Neural progenitor cell (in vitro differentiated cells): ENCODE results near the gene IL16. TPM values are rescaled to one million over a fixed set of nuclear protein-coding genes. Genes with fewer than 3 reads are reported as not detected.

ENCODE experiments used
- DNase-seq: peaks from one replicate; pipeline ENCODE4 v3.0.0-alpha.2; 2016; ENCODE audit warnings: low spot score
- H2AFZ ChIP-seq: fragments of 200-600 bp; sonication (generic); replicated peaks from 2 replicates; pipeline ENCODE4 v1.6.1; 2016; ENCODE audit warnings: antibody characterized with exemption
- H3F3A ChIP-seq: fragments of 200-600 bp; sonication (generic); 2 replicates; pipeline ENCODE4 v1.6.1; 2016; ENCODE audit warnings: antibody characterized with exemption, low read depth
- H3K27ac ChIP-seq: fragments of 200-600 bp; sonication (generic); 2 replicates; pipeline ENCODE4 v1.5.1; 2016; ENCODE audit warnings: mild to moderate bottlenecking
- H3K27me3 ChIP-seq: fragments of 200-600 bp; sonication (generic); 2 replicates; pipeline ENCODE4 v1.6.1; 2016; ENCODE audit warnings: mild to moderate bottlenecking, moderate library complexity
- H3K36me3 ChIP-seq: fragments of 200-600 bp; sonication (generic); 2 replicates; pipeline ENCODE4 v1.5.1; 2016
- H3K4me1 ChIP-seq: fragments of 200-600 bp; sonication (generic); 2 replicates; pipeline ENCODE4 v1.6.1; 2016; ENCODE audit warnings: mixed run types
- H3K4me2 ChIP-seq: fragments of 200-600 bp; sonication (generic); 2 replicates; pipeline ENCODE4 v1.6.1; 2016
- H3K4me3 ChIP-seq: fragments of 200-600 bp; sonication (generic); 2 replicates; pipeline ENCODE4 v1.5.1; 2016
- H3K79me2 ChIP-seq: fragments of 200-600 bp; sonication (generic); 2 replicates; pipeline ENCODE4 v1.6.1; 2016; ENCODE audit warnings: low read depth
- H3K9ac ChIP-seq: fragments of 200-600 bp; sonication (generic); 2 replicates; pipeline ENCODE4 v1.6.1; 2016
- H3K9me3 ChIP-seq: fragments of 200-600 bp; sonication (generic); 2 replicates; pipeline ENCODE4 v1.5.1; 2016; ENCODE audit warnings: low read depth
- H4K20me1 ChIP-seq: fragments of 200-600 bp; sonication (generic); 2 replicates; pipeline ENCODE4 v1.6.1; 2016; ENCODE audit warnings: low read depth
- H3K27ac Mint-ChIP-seq: 3 replicates; pipeline ENCODE4 v1.8.0; 2021; ENCODE audit warnings: mixed read lengths
- H3K27me3 Mint-ChIP-seq: 2 replicates; pipeline ENCODE4 v1.8.0; 2022; ENCODE audit warnings: low read depth, mild to moderate bottlenecking, inconsistent platforms, moderate library complexity, mixed read lengths; ENCODE audit not compliant: insufficient read depth
- H3K36me3 Mint-ChIP-seq: 3 replicates; pipeline ENCODE4 v1.8.0; 2021; ENCODE audit warnings: mixed read lengths
- H3K4me1 Mint-ChIP-seq: 3 replicates; pipeline ENCODE4 v1.8.0; 2021; ENCODE audit warnings: mixed read lengths
- H3K4me3 Mint-ChIP-seq: 3 replicates; pipeline ENCODE4 v1.8.0; 2021; ENCODE audit warnings: mild to moderate bottlenecking, moderate library complexity, mixed read lengths
- H3K9me3 Mint-ChIP-seq: 3 replicates; pipeline ENCODE4 v1.8.0; 2020; ENCODE audit warnings: mixed read lengths
- CTCF ChIP-seq: fragments of 200-600 bp; sonication (generic); IDR thresholded peaks from 2 replicates; pipeline ENCODE4 v1.5.1; 2017; ENCODE audit warnings: antibody characterized with exemption, mild to moderate bottlenecking
- EZH2 ChIP-seq: fragments of 200-600 bp; sonication (generic); IDR thresholded peaks from 2 replicates; pipeline ENCODE4 v1.6.1; 2017; ENCODE audit warnings: antibody characterized with exemption, mild to moderate bottlenecking, moderate library complexity
- EZH2phosphoT487 ChIP-seq: fragments of 200-600 bp; sonication (generic); IDR thresholded peaks from 2 replicates; pipeline ENCODE4 v1.6.1; 2017; ENCODE audit warnings: antibody characterized with exemption
- total RNA-seq: library from RNA; depleted of rRNA; stranded (reverse); fragments of >200 nt; gene quantifications from 2 replicates; pipeline ENCODE4 v1.2.3, GENCODE V29; 2015; ENCODE audit warnings: low replicate concordance

The IL16 gene
- total RNA-seq, 1 donor from 2014 or later, result not detected

GRCh38 chr15:81225161-81225671 lies 28.5 kb downstream of the IL16 start:
- no peak overlapping the region for H3K4me2 ChIP-seq
- H3F3A ChIP-seq, result no peaks in the 10 kb centered on the region
- H3K4me3 ChIP-seq, result no peak overlapping the region
- H3K4me1 ChIP-seq, result peaks cover 4% of the 10 kb centered on the region
- no peaks in the 10 kb centered on the region for H3K36me3 ChIP-seq
- H3K9me3 ChIP-seq, result no peaks in the 10 kb centered on the region
- Mint-ChIP-seq H3K27me3 (peaks cover 6% of the 10 kb centered on the region), H3K4me1 (no peaks in the 10 kb centered on the region), H3K9me3 (no peaks in the 10 kb centered on the region), H3K27ac (no peak overlapping the region), H3K36me3 (no peaks in the 10 kb centered on the region), H3K4me3 (no peak overlapping the region)
- TF ChIP-seq CTCF (no peak), EZH2phosphoT487 (no peak), EZH2 (no peak)
- no peak overlapping the region for H2AFZ ChIP-seq
- H3K27me3 ChIP-seq, result no peaks in the 10 kb centered on the region
- DNase-seq, result no peak
- no peaks in the 10 kb centered on the region for H3K79me2 ChIP-seq
- no peak overlapping the region for H3K9ac ChIP-seq
- H3K27ac ChIP-seq, result no peak overlapping the region
- H4K20me1 ChIP-seq, result no peaks in the 10 kb centered on the region

GRCh38 chr15:81227716-81228115 lies 31.0 kb downstream of the IL16 start:
- no peaks in the 10 kb centered on the region for H3K9me3 Mint-ChIP-seq
- no peak overlapping the region for H3K4me3 Mint-ChIP-seq
- Histone ChIP-seq H3K36me3 (no peaks in the 10 kb centered on the region), H3K79me2 (no peaks in the 10 kb centered on the region), H3K9me3 (no peaks in the 10 kb centered on the region), H3K4me3 (no peak overlapping the region), H3K4me2 (no peak overlapping the region), H3K27ac (no peak overlapping the region), H3K4me1 (peaks cover 8% of the 10 kb centered on the region), H3K9ac (no peak overlapping the region), H3F3A (no peaks in the 10 kb centered on the region), H3K27me3 (no peaks in the 10 kb centered on the region), H4K20me1 (no peaks in the 10 kb centered on the region), H2AFZ (no peak overlapping the region)
- H3K4me1 Mint-ChIP-seq, result no peaks in the 10 kb centered on the region
- TF ChIP-seq CTCF, result no peak
- no peak for TF ChIP-seq EZH2
- no peak for TF ChIP-seq EZH2phosphoT487
- peaks cover 3% of the 10 kb centered on the region for H3K27me3 Mint-ChIP-seq
- H3K27ac Mint-ChIP-seq, result no peak overlapping the region
- DNase-seq, result no peak
- no peaks in the 10 kb centered on the region for H3K36me3 Mint-ChIP-seq

GRCh38 chr15:81229586-81229985 lies 32.9 kb downstream of the IL16 start:
- no peaks in the 10 kb centered on the region for H3K9me3 Mint-ChIP-seq
- no peak overlapping the region for H3K4me3 Mint-ChIP-seq
- H3K27me3 Mint-ChIP-seq, result peaks cover 5% of the 10 kb centered on the region
- Histone ChIP-seq H3F3A (no peaks in the 10 kb centered on the region), H3K4me2 (no peak overlapping the region), H3K9ac (no peak overlapping the region), H2AFZ (no peak overlapping the region), H3K79me2 (no peaks in the 10 kb centered on the region), H3K27me3 (no peaks in the 10 kb centered on the region), H3K4me1 (peaks cover 8% of the 10 kb centered on the region), H3K4me3 (no peak overlapping the region), H3K27ac (no peak overlapping the region), H4K20me1 (no peaks in the 10 kb centered on the region), H3K9me3 (no peaks in the 10 kb centered on the region), H3K36me3 (no peaks in the 10 kb centered on the region)
- TF ChIP-seq EZH2phosphoT487 (no peak), EZH2 (no peak), CTCF (no peak)
- no peaks in the 10 kb centered on the region for H3K36me3 Mint-ChIP-seq
- no peak for DNase-seq
- no peak overlapping the region for H3K27ac Mint-ChIP-seq
- no peaks in the 10 kb centered on the region for H3K4me1 Mint-ChIP-seq
